ENCODE results near the gene AGTPBP1.
"Not testable (repeated sequence)": the region's sequence is repeated elsewhere in the genome, so short reads cannot be mapped to it uniquely, and the experiment has no call there.

- not testable (repeated sequence) for TF ChIP-seq SRF (CRISPR knock-in tag; IDR thresholded peaks at IDR 0.05); CTCF (IDR thresholded peaks at IDR 0.05 in 2 of 3, conservative IDR thresholded peaks at IDR 0.05 in 1 of 3; ENCODE audit: insufficient read depth in 2 of 3, low read depth in 1 of 3, low read length in 3 of 3); FOXA1 (IDR thresholded peaks at IDR 0.05; ENCODE audit: borderline replicate concordance); CBX1 (IDR thresholded peaks at IDR 0.05; ENCODE audit: low read depth); SP1 (CRISPR knock-in tag; IDR thresholded peaks at IDR 0.05); NR1H2 (CRISPR knock-in tag; IDR thresholded peaks at IDR 0.05)
These were observed 44.4 kb upstream of the AGTPBP1 start for GRCh38 chr9:85786116-85786515.

Measured in K562 (cell line).